UCSD-AML1 (cell line): Measurements from ENCODE around the gene TMEM208.

ENCODE experiments used
- DNase-seq: peaks from one replicate; lab custom pipeline; 2025; ENCODE audit not compliant: unreplicated experiment; lab: John Stamatoyannopoulos, UW

TMEM208 gene

DNA sequence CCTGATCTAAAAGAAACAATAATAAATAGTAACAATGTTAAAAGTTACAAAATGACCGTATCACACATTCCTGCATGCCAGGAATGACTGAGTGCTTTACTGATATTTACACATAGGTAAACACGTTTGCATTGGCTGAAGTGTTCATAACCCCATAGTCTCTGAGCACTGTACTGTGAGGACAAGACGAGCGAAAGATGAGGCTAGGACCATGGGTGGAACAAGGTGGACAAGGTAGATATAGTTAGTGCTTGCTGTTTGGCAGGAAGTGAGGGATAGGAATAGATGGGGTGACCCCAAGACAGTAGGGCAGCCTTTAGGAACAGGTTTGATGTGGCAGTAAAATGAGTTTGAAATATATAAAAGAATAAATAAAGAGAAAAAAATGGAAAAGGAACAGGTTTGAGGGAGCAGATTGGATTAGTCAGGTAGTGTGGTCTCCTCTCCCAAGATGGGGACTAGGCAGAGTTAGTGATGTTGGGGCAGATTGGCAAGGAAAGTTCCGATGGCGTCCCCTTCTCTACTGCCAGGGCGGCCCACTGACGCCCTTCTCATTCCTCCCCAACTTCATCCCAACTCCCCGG lies 35.4 kb upstream of the TMEM208 start:
- DNase-seq: no peak

DNA sequence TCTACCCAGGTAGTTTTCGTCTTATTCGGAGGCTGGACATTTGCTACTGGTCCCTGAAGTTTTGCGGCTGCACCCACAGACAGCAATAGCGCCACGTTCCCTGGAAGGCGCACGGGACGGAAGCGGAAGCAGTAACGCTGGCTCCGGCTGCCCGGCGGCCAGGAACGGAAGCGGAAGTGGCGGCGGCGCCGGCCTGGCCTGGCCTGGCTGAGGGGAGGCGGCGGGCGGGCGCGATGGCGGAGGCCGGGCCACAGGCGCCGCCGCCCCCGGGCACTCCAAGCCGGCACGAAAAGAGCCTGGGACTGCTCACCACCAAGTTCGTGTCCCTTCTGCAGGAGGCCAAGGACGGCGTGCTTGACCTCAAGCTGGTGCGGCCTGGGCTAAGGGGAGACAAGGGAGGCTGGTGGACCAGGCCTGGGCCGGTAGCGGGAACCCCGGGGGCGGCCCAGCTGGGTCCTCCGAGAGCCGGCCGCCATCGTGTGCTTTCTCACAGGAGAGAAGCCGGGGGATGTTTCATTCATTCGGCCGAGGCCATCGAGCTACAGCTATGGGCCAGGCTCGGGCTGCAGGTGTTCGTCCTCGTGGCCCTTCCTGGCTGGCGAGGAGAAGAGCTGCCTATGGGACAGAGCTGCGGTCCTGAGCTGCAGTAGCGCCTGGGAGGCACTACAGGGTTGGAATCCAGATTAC lies 34.8 kb upstream of the TMEM208 start, which contains the start of gene E2F4:
Gene E2F4, plus strand, starts transcription at position 161 of the 687 bp plus-strand sequence. Its CDS starts 73 bp downstream, at position 234.
- DNase-seq: peak; percentile 92

DNA sequence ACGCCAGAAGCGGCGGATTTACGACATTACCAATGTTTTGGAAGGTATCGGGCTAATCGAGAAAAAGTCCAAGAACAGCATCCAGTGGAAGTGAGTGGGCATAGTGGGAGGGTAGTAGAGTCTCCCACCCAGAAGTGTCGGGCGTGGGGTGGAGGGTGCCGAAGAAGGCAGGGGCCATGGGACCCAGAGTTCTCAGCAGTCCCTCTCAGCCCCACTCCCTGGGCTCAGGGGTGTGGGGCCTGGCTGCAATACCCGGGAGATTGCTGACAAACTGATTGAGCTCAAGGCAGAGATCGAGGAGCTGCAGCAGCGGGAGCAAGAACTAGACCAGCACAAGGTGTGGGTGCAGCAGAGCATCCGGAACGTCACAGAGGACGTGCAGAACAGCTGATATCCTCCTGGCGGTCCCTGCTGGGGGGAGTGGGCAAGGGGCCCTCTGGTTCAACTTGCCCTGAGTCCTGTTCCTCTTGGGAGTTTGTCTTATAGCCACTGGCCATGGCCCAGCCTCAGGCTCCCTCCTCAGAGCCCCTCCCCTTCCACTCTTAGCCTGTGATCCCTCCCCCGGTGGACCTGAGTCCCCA lies 34.1 kb upstream of the TMEM208 start:
- no peak for DNase-seq

DNA sequence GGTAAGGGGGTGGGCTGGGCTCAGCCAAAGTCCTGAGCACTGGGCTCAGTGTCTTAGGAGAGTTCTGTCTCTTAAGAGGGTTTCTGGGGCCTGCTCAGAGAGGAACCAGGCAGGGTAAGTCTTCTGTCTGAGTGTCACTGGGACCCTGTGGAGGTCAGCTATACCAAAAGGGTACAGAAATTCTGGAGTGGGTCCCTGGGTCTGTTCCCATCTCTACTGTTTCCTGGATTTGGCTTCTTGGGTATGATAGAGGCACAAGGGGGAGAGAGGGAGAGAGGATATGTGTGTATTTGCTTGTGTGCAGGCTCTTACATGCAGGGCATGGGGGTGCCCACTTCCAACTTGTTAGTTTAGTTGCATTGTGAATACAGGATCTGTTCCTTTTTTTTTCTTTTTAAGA lies 33.4 kb upstream of the TMEM208 start:
- DNase-seq: no peak

DNA sequence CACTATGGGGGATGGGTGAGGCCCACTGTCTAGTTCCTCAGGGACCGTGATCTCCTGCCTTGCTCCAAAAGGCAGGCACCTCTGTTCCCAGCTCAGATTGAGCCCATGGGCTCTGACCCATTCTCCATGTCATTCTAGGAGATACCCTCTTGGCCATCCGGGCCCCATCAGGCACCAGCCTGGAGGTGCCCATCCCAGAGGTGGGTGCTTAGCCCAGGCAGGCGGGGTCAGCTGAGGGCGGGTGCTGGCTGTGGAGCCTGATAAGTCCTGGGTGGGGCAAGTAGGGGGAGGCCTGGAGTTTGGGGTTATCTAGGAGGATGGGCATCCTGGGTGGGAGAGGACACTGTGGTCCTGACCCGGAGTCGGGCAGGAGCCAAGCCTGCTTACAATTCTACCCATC lies 32.7 kb upstream of the TMEM208 start:
- no peak for DNase-seq

DNA sequence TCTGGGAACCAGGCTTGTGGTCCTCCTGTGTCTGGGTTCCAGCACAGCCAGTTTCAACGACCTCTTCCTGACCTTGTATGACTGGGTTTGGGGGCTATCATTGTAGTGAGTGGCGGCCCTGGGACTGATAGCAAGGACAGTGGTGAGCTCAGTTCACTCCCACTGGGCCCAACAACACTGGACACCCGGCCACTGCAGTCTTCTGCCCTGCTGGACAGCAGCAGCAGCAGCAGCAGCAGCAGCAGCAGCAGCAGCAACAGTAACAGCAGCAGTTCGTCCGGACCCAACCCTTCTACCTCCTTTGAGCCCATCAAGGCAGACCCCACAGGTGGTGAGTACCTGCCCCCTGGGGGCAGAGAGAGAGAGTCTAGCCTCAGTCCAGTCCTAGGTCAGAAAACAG lies 31.3 kb upstream of the TMEM208 start:
- no peak for DNase-seq

DNA sequence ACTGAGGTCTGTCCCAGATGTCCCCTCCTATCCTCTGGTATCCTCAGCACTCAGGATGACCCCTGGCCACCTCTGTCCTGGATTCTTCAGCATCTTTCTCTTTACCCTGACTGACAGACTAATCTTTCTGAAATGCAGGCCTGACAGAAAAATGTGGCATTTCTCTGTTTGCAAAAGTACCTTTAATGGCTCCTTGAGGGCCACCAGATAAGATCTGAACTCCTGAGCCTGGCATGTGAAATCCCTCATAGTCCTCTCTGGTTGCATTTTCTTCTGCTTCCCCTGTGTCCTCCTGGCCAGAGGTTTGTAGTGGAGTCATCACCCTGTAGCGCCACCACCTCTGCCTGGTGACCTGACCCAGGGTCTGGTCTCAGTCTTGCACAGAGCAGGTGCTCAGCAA lies 30.0 kb upstream of the TMEM208 start:
- DNase-seq: no peak

DNA sequence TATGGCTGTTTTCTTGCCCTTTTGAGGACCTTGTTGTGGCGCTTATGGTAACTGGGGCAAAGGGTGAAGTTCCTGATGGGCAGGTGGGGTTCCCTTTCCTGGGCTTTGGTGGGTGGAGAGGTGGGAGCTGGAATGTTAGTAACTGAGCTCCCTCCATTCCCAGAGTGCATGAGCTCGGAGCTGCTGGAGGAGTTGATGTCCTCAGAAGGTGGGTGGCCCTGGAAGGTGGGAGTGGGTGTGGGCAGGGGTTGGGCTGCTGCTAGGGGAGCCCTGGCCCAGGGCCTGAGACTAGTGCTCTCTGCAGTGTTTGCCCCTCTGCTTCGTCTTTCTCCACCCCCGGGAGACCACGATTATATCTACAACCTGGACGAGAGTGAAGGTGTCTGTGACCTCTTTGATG lies 29.2 kb upstream of the TMEM208 start:
- DNase-seq: no peak

DNA sequence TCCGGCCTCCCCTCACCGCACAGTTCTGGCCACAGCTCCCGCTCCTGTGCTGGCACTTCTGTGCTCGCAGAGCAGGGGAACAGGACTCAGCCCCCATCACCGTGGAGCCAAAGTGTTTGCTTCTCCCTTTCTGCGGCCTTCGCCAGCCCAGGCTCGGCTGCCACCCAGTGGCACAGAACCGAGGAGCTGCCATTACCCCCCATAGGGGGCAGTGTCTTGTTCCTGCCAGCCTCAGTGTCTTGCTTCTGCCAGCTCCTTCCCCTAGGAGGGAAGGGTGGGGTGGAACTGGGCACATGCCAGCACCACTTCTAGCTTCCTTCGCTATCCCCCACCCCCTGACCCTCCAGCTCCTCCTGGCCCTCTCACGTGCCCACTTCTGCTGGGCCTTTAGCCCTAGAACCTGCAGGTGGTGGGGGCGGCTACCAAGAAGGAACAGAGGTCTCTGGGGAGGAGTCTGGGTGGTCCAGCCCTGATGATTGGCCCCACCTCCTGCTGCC lies 28.6 kb upstream of the TMEM208 start:
- peak; percentile 44 for DNase-seq

DNA sequence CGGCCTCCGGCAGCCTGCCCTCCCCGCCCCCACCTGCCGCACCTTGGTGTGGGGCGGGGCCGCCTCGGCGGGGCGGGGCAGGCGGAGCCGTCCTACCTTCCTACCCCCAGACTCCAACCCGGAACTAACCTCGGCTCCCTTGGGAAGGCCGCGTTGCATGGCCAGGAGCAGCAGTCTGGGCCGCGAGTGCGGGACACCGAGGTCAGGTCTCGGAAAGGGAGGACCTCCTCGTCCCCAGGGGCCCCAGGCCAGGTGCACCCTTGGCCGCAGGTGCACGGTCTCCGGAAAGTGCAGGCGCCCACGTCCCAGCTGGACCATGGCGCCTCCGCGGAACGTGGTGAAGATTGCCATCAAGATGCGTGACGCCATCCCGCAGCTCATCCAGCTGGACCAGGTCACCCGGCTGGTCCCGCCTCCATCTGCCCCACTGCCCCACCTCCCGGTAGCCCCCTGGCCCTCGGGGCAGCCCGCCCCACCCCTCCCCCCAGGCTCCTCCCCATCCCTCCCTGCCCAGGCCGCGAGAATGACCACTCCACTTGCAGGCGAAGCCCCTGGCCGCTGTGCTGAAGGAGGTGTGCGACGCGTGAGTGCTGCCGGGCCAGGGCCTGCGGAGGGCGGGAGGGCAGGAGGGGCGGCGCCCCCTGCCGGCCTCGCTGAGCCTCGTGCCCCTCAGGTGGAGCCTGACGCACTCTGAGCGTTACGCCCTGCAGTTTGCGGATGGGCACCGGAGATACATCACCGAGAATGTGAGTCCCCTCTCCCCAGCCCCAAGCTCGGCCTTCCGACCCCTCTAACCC lies 27.7 kb upstream of the TMEM208 start, which contains the start of gene ELMO3:
Gene ELMO3, plus strand, starts transcription at position 121 of the 797 bp plus-strand sequence. Its CDS starts 196 bp downstream, at position 317.
- DNase-seq: no peak

DNA sequence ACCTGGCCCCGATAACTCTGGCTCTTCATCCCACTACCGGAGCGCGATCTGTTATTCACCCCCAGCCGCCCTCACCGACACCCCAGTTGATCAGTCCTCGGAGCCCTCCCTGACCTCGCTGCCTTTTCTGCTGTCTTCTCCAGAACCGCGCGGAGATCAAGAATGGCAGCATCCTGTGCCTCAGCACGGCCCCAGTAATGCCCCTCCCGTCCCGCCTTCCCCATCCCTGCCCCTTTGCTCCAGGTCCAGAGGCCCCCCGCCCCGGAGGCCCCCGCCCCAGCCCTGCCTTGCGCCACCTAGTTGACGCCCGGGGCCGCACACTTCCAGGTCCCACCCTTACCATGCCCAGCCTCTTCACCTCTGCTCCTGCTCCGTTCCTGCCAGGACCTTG lies 27.1 kb upstream of the TMEM208 start:
- DNase-seq: no peak

DNA sequence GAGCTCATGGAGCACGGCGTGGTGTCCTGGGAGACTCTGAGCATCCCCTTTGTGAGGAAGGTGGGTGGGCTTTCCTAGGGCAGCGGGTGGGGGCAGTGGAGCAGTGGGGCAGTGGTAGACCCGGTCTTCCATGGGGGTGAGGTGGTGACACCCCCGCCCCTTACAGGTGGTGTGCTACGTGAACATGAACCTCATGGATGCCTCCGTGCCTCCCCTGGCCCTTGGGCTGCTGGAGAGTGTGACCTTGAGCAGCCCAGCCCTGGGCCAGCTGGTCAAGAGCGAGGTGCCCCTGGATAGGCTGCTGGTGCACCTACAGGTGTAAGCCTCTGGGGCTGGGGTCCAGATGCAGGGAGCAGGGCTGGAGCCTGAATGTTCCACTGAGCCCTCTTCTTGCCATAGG lies 26.4 kb upstream of the TMEM208 start:
- no peak for DNase-seq

DNA sequence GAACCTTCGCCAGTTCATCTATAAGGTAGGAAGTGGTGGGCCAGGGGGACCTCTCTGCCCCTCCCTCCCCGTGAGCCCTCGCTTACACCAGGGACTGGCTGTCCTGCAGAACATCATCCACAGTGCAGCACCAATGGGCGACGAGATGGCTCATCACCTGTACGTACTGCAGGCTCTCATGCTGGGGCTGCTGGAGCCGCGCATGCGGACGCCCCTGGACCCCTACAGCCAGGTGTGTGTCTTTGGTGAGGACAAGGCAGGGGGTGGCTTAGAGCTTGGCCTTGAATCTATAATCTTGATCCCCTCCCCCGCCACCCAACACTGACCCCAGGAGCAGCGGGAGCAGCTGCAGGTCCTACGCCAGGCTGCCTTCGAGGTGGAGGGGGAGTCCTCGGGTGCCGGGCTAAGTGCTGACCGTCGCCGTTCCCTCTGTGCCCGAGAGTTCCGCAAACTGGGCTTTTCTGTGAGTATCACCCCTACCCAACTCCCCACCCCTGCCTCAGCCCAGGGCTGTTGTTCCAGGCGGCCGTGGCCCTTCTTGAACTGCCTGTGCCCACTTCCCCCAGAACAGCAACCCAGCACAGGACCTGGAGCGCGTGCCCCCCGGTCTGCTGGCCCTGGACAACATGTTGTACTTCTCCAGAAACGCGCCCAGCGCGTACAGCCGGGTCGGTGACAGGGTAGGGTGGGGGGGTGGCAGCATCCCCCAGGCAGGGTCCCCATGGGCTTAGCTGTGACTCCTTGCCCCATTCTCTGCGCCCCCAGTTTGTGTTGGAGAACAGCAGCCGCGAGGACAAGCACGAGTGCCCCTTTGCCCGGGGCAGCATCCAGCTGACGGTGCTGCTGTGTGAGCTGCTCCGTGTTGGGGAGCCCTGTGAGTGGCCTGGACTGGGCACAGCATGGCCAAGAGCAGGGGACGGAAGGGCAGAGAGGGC lies 25.3 kb upstream of the TMEM208 start:
- DNase-seq: no peak

DNA sequence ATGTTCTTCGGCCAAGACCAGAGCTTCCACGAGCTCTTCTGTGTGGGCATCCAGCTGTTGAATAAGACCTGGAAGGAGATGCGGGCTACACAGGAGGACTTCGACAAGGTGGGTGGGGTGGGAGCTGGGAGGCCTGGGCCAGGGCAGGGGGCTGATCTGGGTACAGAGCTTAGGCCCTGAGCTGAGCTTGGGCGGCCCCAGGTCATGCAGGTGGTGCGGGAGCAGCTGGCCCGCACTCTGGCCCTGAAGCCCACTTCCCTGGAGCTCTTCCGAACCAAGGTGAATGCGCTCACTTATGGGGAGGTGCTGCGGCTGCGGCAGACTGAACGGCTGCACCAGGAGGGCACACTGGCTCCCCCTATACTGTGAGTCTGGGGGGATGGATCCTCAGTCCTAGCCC lies 24.5 kb upstream of the TMEM208 start:
- DNase-seq: no peak

DNA sequence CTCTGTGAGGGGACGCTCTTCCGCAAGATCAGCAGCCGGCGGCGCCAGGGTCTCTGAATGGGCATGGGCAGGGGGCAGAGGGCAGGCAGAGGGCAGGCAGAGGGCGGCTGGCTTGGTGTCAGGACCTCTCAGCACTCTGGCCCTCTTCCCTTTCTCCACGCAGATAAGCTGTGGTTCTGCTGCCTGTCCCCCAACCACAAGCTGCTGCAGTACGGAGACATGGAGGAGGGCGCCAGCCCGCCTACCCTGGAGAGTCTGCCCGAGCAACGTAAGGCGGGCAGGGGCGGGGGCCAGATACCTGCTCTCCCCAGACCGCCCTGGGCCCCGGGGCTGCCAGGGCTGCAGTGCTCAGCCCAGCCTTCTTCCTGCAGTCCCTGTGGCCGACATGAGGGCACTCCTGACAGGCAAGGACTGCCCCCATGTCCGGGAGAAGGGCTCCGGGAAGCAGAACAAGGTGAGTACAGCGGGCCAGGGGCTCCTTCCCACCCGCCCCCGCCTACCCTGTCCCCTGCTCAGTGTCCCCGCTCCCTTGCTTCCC lies 23.9 kb upstream of the TMEM208 start:
- DNase-seq: no peak

DNA sequence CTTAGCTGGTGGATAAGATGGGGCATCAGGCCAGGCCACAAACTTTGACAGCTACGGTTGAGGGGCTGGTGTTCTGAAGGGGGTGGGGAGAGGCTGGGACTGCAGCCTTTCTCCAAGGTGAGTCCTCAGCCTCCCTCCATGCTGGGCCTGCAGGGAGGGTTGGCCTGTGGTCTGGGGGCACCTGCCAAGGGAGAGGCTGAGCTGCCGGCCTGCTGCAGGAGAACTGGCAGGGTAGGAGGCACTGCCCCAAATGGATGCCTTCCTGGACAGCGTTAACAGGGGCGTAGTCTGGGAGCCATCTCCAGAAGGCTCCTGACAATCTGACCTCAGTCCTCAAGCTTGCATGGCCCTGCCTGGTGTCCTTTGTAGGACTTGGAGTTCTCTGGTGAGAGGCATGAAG lies 22.9 kb upstream of the TMEM208 start:
- DNase-seq: no peak

DNA sequence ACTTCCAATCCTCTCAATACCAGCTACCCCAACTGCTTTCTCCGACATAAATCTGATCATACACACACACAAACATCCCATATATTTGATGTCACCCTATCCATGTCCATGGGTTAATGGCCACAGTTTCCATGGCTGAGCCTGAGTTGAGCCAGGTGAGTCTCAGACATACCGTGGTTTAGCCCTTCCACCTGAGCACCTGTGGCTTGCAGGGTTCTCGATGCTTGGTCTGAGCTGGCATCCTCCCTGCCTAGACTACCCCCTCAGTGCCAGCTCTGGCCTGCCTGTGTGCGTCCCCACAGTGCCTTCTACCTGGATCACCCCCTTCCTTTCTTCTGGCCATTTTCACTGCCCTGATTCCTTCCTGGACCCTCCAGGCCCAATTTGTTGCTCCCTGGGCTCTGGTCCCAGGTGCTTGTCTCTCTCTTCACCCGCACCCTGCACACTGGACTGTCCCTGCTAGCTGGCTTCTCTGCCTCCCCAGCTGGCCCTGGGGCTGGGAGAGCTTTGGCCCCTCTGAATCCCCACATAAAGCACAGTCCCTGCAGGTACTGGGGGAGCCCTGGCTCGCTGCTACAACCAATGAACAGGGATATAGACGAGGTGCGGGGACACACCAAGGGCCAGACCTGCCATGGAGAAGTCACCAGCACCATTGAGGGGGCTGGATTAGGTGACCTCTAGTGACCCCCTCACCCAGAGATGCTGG lies 20.6 kb upstream of the TMEM208 start:
- DNase-seq: no peak

DNA sequence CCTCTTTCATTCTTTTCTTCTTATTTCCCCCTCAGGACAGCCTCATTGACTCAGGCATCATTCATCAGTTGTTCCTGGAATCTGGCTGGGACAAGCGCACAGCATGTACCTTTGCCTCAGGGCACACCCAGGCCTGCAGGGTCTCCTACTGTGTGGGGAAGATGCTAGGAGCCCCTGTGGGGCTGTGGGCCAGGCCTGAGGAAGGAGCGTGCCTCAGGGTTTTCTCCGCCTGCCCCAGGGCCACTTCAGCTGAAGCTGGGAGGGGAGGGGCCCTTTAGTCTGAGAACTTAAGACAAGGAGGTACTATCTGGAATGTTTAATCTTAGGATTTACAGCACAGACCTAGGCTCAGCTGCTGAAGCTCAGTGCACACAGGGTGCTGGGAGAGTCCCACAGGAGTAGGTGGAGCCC lies 20.1 kb upstream of the TMEM208 start:
- no peak for DNase-seq

DNA sequence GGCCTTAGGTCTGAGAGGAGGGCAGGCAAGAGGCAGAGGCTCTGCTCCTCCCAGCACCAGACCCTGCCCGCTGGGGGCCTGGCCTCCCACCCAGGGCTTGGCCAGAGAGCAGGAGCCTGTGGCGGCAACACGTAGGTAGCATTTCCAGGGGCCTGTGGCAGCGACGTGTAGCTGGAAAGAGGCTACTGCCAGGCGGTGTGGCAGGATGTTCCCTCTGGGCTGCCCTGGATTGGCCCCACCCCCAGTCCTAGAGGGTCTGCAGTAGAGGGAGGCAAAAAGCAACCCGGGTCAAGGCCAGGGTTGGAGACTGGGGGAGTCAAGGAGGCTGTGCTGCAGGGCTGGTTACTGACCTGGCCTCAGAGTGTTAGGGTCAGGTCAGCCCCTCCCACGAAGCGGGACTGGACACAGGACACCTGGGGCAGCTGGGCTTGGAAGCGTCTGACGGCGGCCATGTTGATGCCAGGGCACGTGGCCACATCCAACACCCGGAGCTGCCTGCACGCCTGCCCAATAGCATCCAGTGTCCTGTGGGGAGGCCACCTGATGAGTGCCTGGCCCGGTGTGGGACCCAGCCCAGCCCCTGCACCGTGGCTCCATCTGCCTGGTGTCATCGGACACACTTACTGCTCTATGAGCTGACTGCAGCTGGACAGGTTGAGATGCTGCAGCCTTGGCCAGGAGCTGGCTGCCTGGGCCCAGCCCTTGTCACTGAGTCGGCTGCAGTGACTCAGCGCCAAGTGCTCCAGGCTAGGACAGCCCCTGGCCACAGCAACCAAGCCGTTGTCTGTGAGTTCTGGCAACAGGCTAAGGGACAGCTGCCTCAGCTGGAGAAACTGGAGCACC lies 19.5 kb upstream of the TMEM208 start:
- DNase-seq: peak; percentile 26
